Spleen (tissue), 7 donors: ENCODE measurements around the gene DNAAF1.

ENCODE experiments used
- POLR2AphosphoS5 ChIP-seq, 3 donors: sonication (generic); formaldehyde crosslinking; IDR thresholded peaks; one replicate each; pipeline ENCODE4 v1.5.1; 2017; ENCODE audit warnings: antibody characterized with exemption in 3 of 3
- TF ChIP-seq, protein P1 (sequence below), 11 experiments: fragments of 200-600 bp in 7 of 11; fragments of 450-650 bp in 4 of 11; sonication (generic) in 4 of 11; IDR thresholded peaks in 8 of 11; conservative IDR thresholded peaks in 3 of 11; 1 replicate in 7 of 11; 2 replicates in 4 of 11; pipeline versions ENCODE4 v1.4.0 to v1.8.0; 2016 to 2021; ENCODE audit warnings: antibody characterized with exemption in 11 of 11, inconsistent platforms in 4 of 11, mild to moderate bottlenecking in 1 of 11
- donor health status: DM: no; HTN: no; CAD: no; lungs with moderate emphysema.
- donor health status: DM: no; HTN: no; CAD: no.
- donor health status: DM: no; HTN: no; CAD: no.

DNA sequence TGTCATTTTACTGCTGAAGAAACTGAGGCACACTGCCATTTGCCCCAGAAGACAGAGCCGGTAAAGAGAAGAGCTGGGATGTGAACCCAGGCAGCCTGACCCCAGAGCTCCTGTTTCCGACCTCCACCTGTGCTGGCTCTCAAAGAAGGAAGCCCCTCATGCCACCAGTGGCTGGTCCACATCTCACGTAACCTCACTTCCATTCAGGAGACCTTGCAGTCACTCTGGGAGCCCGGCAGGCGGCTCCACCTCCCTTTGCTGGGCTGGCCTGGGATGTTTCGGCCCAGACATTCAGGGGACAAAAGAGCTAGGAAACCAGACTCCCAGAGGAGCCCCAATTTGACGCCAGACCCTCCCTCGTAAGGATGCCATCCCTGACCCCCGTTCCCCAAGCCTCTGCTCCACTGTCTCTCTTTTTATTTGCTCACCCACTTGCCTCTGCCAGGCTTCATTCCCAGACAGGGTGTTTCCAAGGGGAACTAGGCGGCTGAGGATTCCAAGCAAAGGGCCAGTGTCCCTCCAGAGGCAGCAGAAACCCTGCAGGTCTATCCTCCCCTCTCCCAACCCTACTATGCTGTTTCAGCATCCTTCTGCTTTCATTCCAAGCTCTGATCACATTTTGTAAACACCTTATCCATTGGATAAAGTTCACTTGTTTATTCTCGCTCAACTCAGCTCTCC lies 38.9 kb downstream of the DNAAF1 start:
- TF ChIP-seq, protein P1, sequence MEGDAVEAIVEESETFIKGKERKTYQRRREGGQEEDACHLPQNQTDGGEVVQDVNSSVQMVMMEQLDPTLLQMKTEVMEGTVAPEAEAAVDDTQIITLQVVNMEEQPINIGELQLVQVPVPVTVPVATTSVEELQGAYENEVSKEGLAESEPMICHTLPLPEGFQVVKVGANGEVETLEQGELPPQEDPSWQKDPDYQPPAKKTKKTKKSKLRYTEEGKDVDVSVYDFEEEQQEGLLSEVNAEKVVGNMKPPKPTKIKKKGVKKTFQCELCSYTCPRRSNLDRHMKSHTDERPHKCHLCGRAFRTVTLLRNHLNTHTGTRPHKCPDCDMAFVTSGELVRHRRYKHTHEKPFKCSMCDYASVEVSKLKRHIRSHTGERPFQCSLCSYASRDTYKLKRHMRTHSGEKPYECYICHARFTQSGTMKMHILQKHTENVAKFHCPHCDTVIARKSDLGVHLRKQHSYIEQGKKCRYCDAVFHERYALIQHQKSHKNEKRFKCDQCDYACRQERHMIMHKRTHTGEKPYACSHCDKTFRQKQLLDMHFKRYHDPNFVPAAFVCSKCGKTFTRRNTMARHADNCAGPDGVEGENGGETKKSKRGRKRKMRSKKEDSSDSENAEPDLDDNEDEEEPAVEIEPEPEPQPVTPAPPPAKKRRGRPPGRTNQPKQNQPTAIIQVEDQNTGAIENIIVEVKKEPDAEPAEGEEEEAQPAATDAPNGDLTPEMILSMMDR (IDR thresholded peaks at IDR 0.05 in 8 of 11, conservative IDR thresholded peaks at IDR 0.05 in 3 of 11), result peak in 7 of 11 experiments; percentile 5 to 55 (median 35)
- no peak for TF ChIP-seq POLR2AphosphoS5 (IDR thresholded peaks at IDR 0.05)
